ENCODE measurements around the gene PLEKHG5.

Gene PLEKHG5

GRCh38 chr1:6521536-6521935 lies 30.1 kb upstream of the PLEKHG5 start:
- Histone ChIP-seq H3K27me3 (ENCODE audit: low read depth, low read length) (no peaks in the 10 kb centered on the region), H3K9me3 (ENCODE audit: control insufficient read depth in 1 of 2, low read length in 2 of 2) (no peaks in the 10 kb centered on the region), H3K27ac (ENCODE audit: low read length) (no peak overlapping the region), H3K36me3 (ENCODE audit: control insufficient read depth in 1 of 2, insufficient read depth in 2 of 2, low read length in 2 of 2) (peaks cover 16% of the 10 kb centered on the region in 2 donors), H3K4me1 (ENCODE audit: control insufficient read depth in 1 of 2, insufficient read depth in 2 of 2, low read length in 2 of 2) (peaks cover 3 to 5% of the 10 kb centered on the region in 2 donors), H3K4me3 (ENCODE audit: low read depth in 1 of 2, low read length in 2 of 2) (no peak overlapping the region)

GRCh38 chr1:6519935-6520671 lies 28.6 kb upstream of the PLEKHG5 start:
- Histone ChIP-seq H3K27me3 (ENCODE audit: low read depth, low read length) (no peaks in the 10 kb centered on the region), H3K4me1 (ENCODE audit: control insufficient read depth in 1 of 2, insufficient read depth in 2 of 2, low read length in 2 of 2) (peaks cover 3 to 5% of the 10 kb centered on the region in 2 donors), H3K36me3 (ENCODE audit: control insufficient read depth in 1 of 2, insufficient read depth in 2 of 2, low read length in 2 of 2) (peaks cover 1 to 2% of the 10 kb centered on the region in 2 donors), H3K4me3 (ENCODE audit: low read depth in 1 of 2, low read length in 2 of 2) (no peak overlapping the region), H3K9me3 (ENCODE audit: control insufficient read depth in 1 of 2, low read length in 2 of 2) (no peaks in the 10 kb centered on the region), H3K27ac (ENCODE audit: low read length) (no peak overlapping the region)

GRCh38 chr1:6519491-6519934 lies 28.0 kb upstream of the PLEKHG5 start:
- H3K4me1 ChIP-seq (ENCODE audit: control insufficient read depth in 1 of 2, insufficient read depth in 2 of 2, low read length in 2 of 2) = peaks cover 3 to 5% of the 10 kb centered on the region in 2 donors
- no peak overlapping the region for H3K27ac ChIP-seq (ENCODE audit: low read length)
- H3K36me3 ChIP-seq (ENCODE audit: control insufficient read depth in 1 of 2, insufficient read depth in 2 of 2, low read length in 2 of 2) = no peaks in the 10 kb centered on the region
- no peaks in the 10 kb centered on the region for H3K9me3 ChIP-seq (ENCODE audit: control insufficient read depth in 1 of 2, low read length in 2 of 2)
- no peak overlapping the region for H3K4me3 ChIP-seq (ENCODE audit: low read depth in 1 of 2, low read length in 2 of 2)
- no peaks in the 10 kb centered on the region for H3K27me3 ChIP-seq (ENCODE audit: low read depth, low read length)

- Histone ChIP-seq H3K36me3 (ENCODE audit: control insufficient read depth in 1 of 2, insufficient read depth in 2 of 2, low read length in 2 of 2) (no peaks in the 10 kb centered on the region), H3K4me1 (ENCODE audit: control insufficient read depth in 1 of 2, insufficient read depth in 2 of 2, low read length in 2 of 2) (peaks cover 3 to 5% of the 10 kb centered on the region in 2 donors), H3K27me3 (ENCODE audit: low read depth, low read length) (no peaks in the 10 kb centered on the region), H3K9me3 (ENCODE audit: control insufficient read depth in 1 of 2, low read length in 2 of 2) (no peaks in the 10 kb centered on the region), H3K27ac (ENCODE audit: low read length) (no peak overlapping the region), H3K4me3 (ENCODE audit: low read depth in 1 of 2, low read length in 2 of 2) (no peak overlapping the region)
Measured at GRCh38 chr1:6517435-6517851, 26.0 kb upstream of the PLEKHG5 start.

- H3K9me3 ChIP-seq (ENCODE audit: control insufficient read depth in 1 of 2, low read length in 2 of 2) = no peaks in the 10 kb centered on the region
- no peak overlapping the region for H3K4me3 ChIP-seq (ENCODE audit: low read depth in 1 of 2, low read length in 2 of 2)
- peaks cover 3 to 5% of the 10 kb centered on the region in 2 donors for H3K4me1 ChIP-seq (ENCODE audit: control insufficient read depth in 1 of 2, insufficient read depth in 2 of 2, low read length in 2 of 2)
- H3K36me3 ChIP-seq (ENCODE audit: control insufficient read depth in 1 of 2, insufficient read depth in 2 of 2, low read length in 2 of 2) = no peaks in the 10 kb centered on the region
- H3K27me3 ChIP-seq (ENCODE audit: low read depth, low read length) = no peaks in the 10 kb centered on the region
- H3K27ac ChIP-seq (ENCODE audit: low read length) = no peak overlapping the region
Measured at GRCh38 chr1:6515771-6516170, 24.3 kb upstream of the PLEKHG5 start.

- no peak overlapping the region for H3K27ac ChIP-seq (ENCODE audit: low read length)
- H3K4me1 ChIP-seq (ENCODE audit: control insufficient read depth in 1 of 2, insufficient read depth in 2 of 2, low read length in 2 of 2) = no peaks in the 10 kb centered on the region
- H3K9me3 ChIP-seq (ENCODE audit: control insufficient read depth in 1 of 2, low read length in 2 of 2) = no peaks in the 10 kb centered on the region
- no peaks in the 10 kb centered on the region for H3K27me3 ChIP-seq (ENCODE audit: low read depth, low read length)
- H3K36me3 ChIP-seq (ENCODE audit: control insufficient read depth in 1 of 2, insufficient read depth in 2 of 2, low read length in 2 of 2) = no peaks in the 10 kb centered on the region
- no peak overlapping the region for H3K4me3 ChIP-seq (ENCODE audit: low read depth in 1 of 2, low read length in 2 of 2)
Measured at GRCh38 chr1:6513320-6513801, 21.9 kb upstream of the PLEKHG5 start.

- Histone ChIP-seq H3K4me1 (ENCODE audit: control insufficient read depth in 1 of 2, insufficient read depth in 2 of 2, low read length in 2 of 2) (no peaks in the 10 kb centered on the region), H3K4me3 (ENCODE audit: low read depth in 1 of 2, low read length in 2 of 2) (no peak overlapping the region), H3K9me3 (ENCODE audit: control insufficient read depth in 1 of 2, low read length in 2 of 2) (no peaks in the 10 kb centered on the region), H3K27ac (ENCODE audit: low read length) (no peak overlapping the region), H3K36me3 (ENCODE audit: control insufficient read depth in 1 of 2, insufficient read depth in 2 of 2, low read length in 2 of 2) (no peaks in the 10 kb centered on the region), H3K27me3 (ENCODE audit: low read depth, low read length) (no peaks in the 10 kb centered on the region)
Measured at GRCh38 chr1:6512908-6513280, 21.4 kb upstream of the PLEKHG5 start.

GRCh38 chr1:6512245-6512907 lies 20.9 kb upstream of the PLEKHG5 start:
- H3K4me1 ChIP-seq (ENCODE audit: control insufficient read depth in 1 of 2, insufficient read depth in 2 of 2, low read length in 2 of 2) = no peaks in the 10 kb centered on the region
- H3K9me3 ChIP-seq (ENCODE audit: control insufficient read depth in 1 of 2, low read length in 2 of 2) = no peaks in the 10 kb centered on the region
- H3K27ac ChIP-seq (ENCODE audit: low read length) = no peak overlapping the region
- H3K4me3 ChIP-seq (ENCODE audit: low read depth in 1 of 2, low read length in 2 of 2) = no peak overlapping the region
- no peaks in the 10 kb centered on the region for H3K27me3 ChIP-seq (ENCODE audit: low read depth, low read length)
- no peaks in the 10 kb centered on the region for H3K36me3 ChIP-seq (ENCODE audit: control insufficient read depth in 1 of 2, insufficient read depth in 2 of 2, low read length in 2 of 2)

GRCh38 chr1:6511561-6512244 lies 20.2 kb upstream of the PLEKHG5 start:
- Histone ChIP-seq H3K27me3 (ENCODE audit: low read depth, low read length) (no peaks in the 10 kb centered on the region), H3K9me3 (ENCODE audit: control insufficient read depth in 1 of 2, low read length in 2 of 2) (no peaks in the 10 kb centered on the region), H3K27ac (ENCODE audit: low read length) (no peak overlapping the region), H3K36me3 (ENCODE audit: control insufficient read depth in 1 of 2, insufficient read depth in 2 of 2, low read length in 2 of 2) (no peaks in the 10 kb centered on the region), H3K4me1 (ENCODE audit: control insufficient read depth in 1 of 2, insufficient read depth in 2 of 2, low read length in 2 of 2) (no peaks in the 10 kb centered on the region), H3K4me3 (ENCODE audit: low read depth in 1 of 2, low read length in 2 of 2) (no peak overlapping the region)

GRCh38 chr1:6511056-6511455 lies 19.6 kb upstream of the PLEKHG5 start:
- Histone ChIP-seq H3K4me1 (ENCODE audit: control insufficient read depth in 1 of 2, insufficient read depth in 2 of 2, low read length in 2 of 2) (no peaks in the 10 kb centered on the region), H3K27me3 (ENCODE audit: low read depth, low read length) (no peaks in the 10 kb centered on the region), H3K9me3 (ENCODE audit: control insufficient read depth in 1 of 2, low read length in 2 of 2) (no peaks in the 10 kb centered on the region), H3K4me3 (ENCODE audit: low read depth in 1 of 2, low read length in 2 of 2) (no peak overlapping the region), H3K36me3 (ENCODE audit: control insufficient read depth in 1 of 2, insufficient read depth in 2 of 2, low read length in 2 of 2) (no peaks in the 10 kb centered on the region), H3K27ac (ENCODE audit: low read length) (no peak overlapping the region)

- H3K36me3 ChIP-seq (ENCODE audit: control insufficient read depth in 1 of 2, insufficient read depth in 2 of 2, low read length in 2 of 2) = no peaks in the 10 kb centered on the region
- no peaks in the 10 kb centered on the region for H3K4me1 ChIP-seq (ENCODE audit: control insufficient read depth in 1 of 2, insufficient read depth in 2 of 2, low read length in 2 of 2)
- no peaks in the 10 kb centered on the region for H3K9me3 ChIP-seq (ENCODE audit: control insufficient read depth in 1 of 2, low read length in 2 of 2)
- no peaks in the 10 kb centered on the region for H3K27me3 ChIP-seq (ENCODE audit: low read depth, low read length)
- no peak overlapping the region for H3K4me3 ChIP-seq (ENCODE audit: low read depth in 1 of 2, low read length in 2 of 2)
- no peak overlapping the region for H3K27ac ChIP-seq (ENCODE audit: low read length)
Measured at GRCh38 chr1:6510493-6510892, 19.0 kb upstream of the PLEKHG5 start.
